Uterus (tissue), 4 donors: Measurements from ENCODE around the gene PABPC1L. TPM values are rescaled to one million over a fixed set of nuclear protein-coding genes. Genes with fewer than 3 reads are reported as not detected.

ENCODE experiments used
- DNase-seq, 2 donors: peaks; one replicate each; pipeline ENCODE4 v3.0.0-alpha.2; 2019 to 2020
- H3K27ac ChIP-seq, 2 donors: fragments of 200-600 bp; sonication (generic); 1 replicate in 1 of 2; 2 replicates in 1 of 2; pipeline ENCODE4 v1.5.1; 2016 to 2018
- H3K27me3 ChIP-seq, 2 donors: fragments of 200-600 bp; sonication (generic); one replicate each; pipeline ENCODE4 v1.5.1; 2018 to 2019; ENCODE audit warnings: control low read depth in 1 of 2
- H3K36me3 ChIP-seq, 2 donors: fragments of 200-600 bp; sonication (generic); one replicate each; pipeline ENCODE4 v1.5.1; 2019; ENCODE audit warnings: control low read depth in 1 of 2
- H3K4me1 ChIP-seq, 2 donors: fragments of 200-600 bp; sonication (generic); one replicate each; pipeline ENCODE4 v1.5.1; 2018 to 2019; ENCODE audit warnings: control low read depth in 1 of 2
- H3K4me3 ChIP-seq, 2 donors: fragments of 200-600 bp; sonication (generic); 1 replicate in 1 of 2; 2 replicates in 1 of 2; pipeline ENCODE4 v1.5.1; 2018 to 2019; ENCODE audit warnings: mild to moderate bottlenecking in 1 of 2
- H3K9me3 ChIP-seq, 2 donors: fragments of 200-600 bp; sonication (generic); one replicate each; pipeline ENCODE4 v1.5.1; 2019; ENCODE audit warnings: control low read depth in 1 of 2
- CTCF ChIP-seq, 4 experiments: fragments of 200-600 bp in 2 of 4; fragments of 450-650 bp in 2 of 4; sonication (generic) in 2 of 4; IDR thresholded peaks; one replicate each; pipeline ENCODE4 v1.5.1; 2016 to 2019; ENCODE audit warnings: antibody characterized with exemption in 4 of 4, mild to moderate bottlenecking in 2 of 4, moderate library complexity in 1 of 4
- POLR2A ChIP-seq, 2 donors: fragments of 450-650 bp; IDR thresholded peaks; one replicate each; pipeline ENCODE4 v1.6.1; 2016; ENCODE audit warnings: antibody characterized with exemption in 2 of 2, mild to moderate bottlenecking in 1 of 2, moderate library complexity in 1 of 2
- intact Hi-C: fragments of 100-400 bp; cut with DNase I; formaldehyde crosslinking; loops from one replicate; pipeline ENCODE4 v1.15.1; 2023; ENCODE audit warnings: low total_unique reads
- total RNA-seq, 4 donors: library from RNA; depleted of rRNA in 3 of 4; stranded (reverse); fragments of >200 nt in 3 of 4; gene quantifications; one replicate each; pipeline versions ENCODE4 v1.1.0 to v1.2.4, GENCODE V29; 2014 to 2023
- donor health status: DM: yes; HTN: yes; CAD: no.

The PABPC1L gene
- total RNA-seq, 4 donors from 2014 or later = 0.59 to 17.3 (median 12.9) TPM; not detected in 1

- Histone ChIP-seq H3K36me3 (no peaks in the 10 kb centered on the region), H3K27me3 (no peaks in the 10 kb centered on the region), H3K27ac (no peak overlapping the region), H3K4me1 (no peaks in the 10 kb centered on the region), H3K9me3 (no peaks in the 10 kb centered on the region), H3K4me3 (no peak overlapping the region)
- TF ChIP-seq POLR2A (IDR thresholded peaks at IDR 0.05) (no peak), CTCF (IDR thresholded peaks at IDR 0.05) (no peak)
- DNase-seq = no peak
- intact Hi-C loops = loop anchor here (10.0 kb wide), 1 partner anchor 79 kb away; the partner anchor contains the start of gene YWHAB
Measured at GRCh38 chr20:44963325-44964215, 53.7 kb downstream of the PABPC1L start.

- TF ChIP-seq POLR2A (IDR thresholded peaks at IDR 0.05) (no peak), CTCF (IDR thresholded peaks at IDR 0.05) (no peak)
- DNase-seq = no peak
- Histone ChIP-seq H3K36me3 (no peaks in the 10 kb centered on the region), H3K4me3 (peak overlapping the region; percentile 64 to 71), H3K27me3 (no peaks in the 10 kb centered on the region), H3K27ac (peak overlapping the region; percentile 83 to 89), H3K9me3 (no peaks in the 10 kb centered on the region), H3K4me1 (no peaks in the 10 kb centered on the region)
- intact Hi-C loops = loop anchor here (10.0 kb wide), 1 partner anchor 81 kb away; the partner anchor contains the start of gene YWHAB
Measured at GRCh38 chr20:44965651-44966029, 55.8 kb downstream of the PABPC1L start.

- intact Hi-C loops = loop anchor here (10.0 kb wide), 1 partner anchor 81 kb away; the partner anchor contains the start of gene YWHAB
- H3K4me1 ChIP-seq = no peaks in the 10 kb centered on the region
- H3K36me3 ChIP-seq = no peaks in the 10 kb centered on the region
- DNase-seq = peak; percentile 90 to 93
- no peaks in the 10 kb centered on the region for H3K9me3 ChIP-seq
- peak; percentile 58 to 71 (median 65) for TF ChIP-seq CTCF (IDR thresholded peaks at IDR 0.05)
- TF ChIP-seq POLR2A (IDR thresholded peaks at IDR 0.05) = peak; percentile 71 to 87
- H3K4me3 ChIP-seq = peak within 1 kb of the TSS; percentile 64 to 71
- H3K27ac ChIP-seq = peak within 1 kb of the TSS; percentile 83 to 89
- no peaks in the 10 kb centered on the region for H3K27me3 ChIP-seq
Measured at GRCh38 chr20:44966030-44966961, 56.4 kb downstream of the PABPC1L start, which contains the start of gene STK4. Gene STK4 (plus strand): TSS chr20:44966512. CDS start chr20:44966569, 57 bp downstream.

GRCh38 chr20:44967207-44967807, 57.4 kb downstream of the PABPC1L start:
- Histone ChIP-seq H3K27me3 (no peaks in the 10 kb centered on the region), H3K27ac (peak overlapping the region; percentile 83 to 89), H3K4me1 (no peaks in the 10 kb centered on the region), H3K36me3 (no peaks in the 10 kb centered on the region), H3K9me3 (no peaks in the 10 kb centered on the region), H3K4me3 (peak overlapping the region; percentile 64 to 71)
- no peak for DNase-seq
- TF ChIP-seq CTCF (IDR thresholded peaks at IDR 0.05) (no peak), POLR2A (IDR thresholded peaks at IDR 0.05) (no peak)
- intact Hi-C loops = loop anchor here (10.0 kb wide), 1 partner anchor 83 kb away; the partner anchor contains the start of gene YWHAB
